ENCODE data around the gene NME7. TPM values are rescaled to one million over a fixed set of nuclear protein-coding genes. Genes with fewer than 3 reads are reported as not detected.

Gene NME7
- total RNA-seq, 1 donor from 2014 or later: 18.6 TPM

- H3K27me3 Mint-ChIP-seq (ENCODE audit: unreplicated experiment): no peaks in the 10 kb centered on the region
- TF ChIP-seq CTCF (IDR thresholded peaks at IDR 0.05; ENCODE audit: partially characterized antibody, unreplicated experiment): no peak
- no peak overlapping the region for H3K4me3 Mint-ChIP-seq (ENCODE audit: unreplicated experiment)
- H3K4me1 Mint-ChIP-seq (ENCODE audit: low read depth, unreplicated experiment): peaks cover 14% of the 10 kb centered on the region
- H3K27ac Mint-ChIP-seq (ENCODE audit: unreplicated experiment): no peak overlapping the region
- H3K36me3 Mint-ChIP-seq (ENCODE audit: unreplicated experiment): no peaks in the 10 kb centered on the region
- H3K9me3 Mint-ChIP-seq (ENCODE audit: unreplicated experiment): no peaks in the 10 kb centered on the region
- no peak for DNase-seq
Observed at GRCh38 chr1:169214598-169214997, 153.0 kb downstream of the NME7 start.

GRCh38 chr1:169212088-169212487 is 155.5 kb downstream of the NME7 start:
- Mint-ChIP-seq H3K4me1 (ENCODE audit: low read depth, unreplicated experiment) (peaks cover 14% of the 10 kb centered on the region), H3K4me3 (ENCODE audit: unreplicated experiment) (no peak overlapping the region), H3K36me3 (ENCODE audit: unreplicated experiment) (no peaks in the 10 kb centered on the region), H3K27me3 (ENCODE audit: unreplicated experiment) (no peaks in the 10 kb centered on the region), H3K9me3 (ENCODE audit: unreplicated experiment) (no peaks in the 10 kb centered on the region), H3K27ac (ENCODE audit: unreplicated experiment) (no peak overlapping the region)
- no peak for DNase-seq
- no peak for TF ChIP-seq CTCF (IDR thresholded peaks at IDR 0.05; ENCODE audit: partially characterized antibody, unreplicated experiment)

- no peak overlapping the region for H3K4me3 Mint-ChIP-seq (ENCODE audit: unreplicated experiment)
- H3K9me3 Mint-ChIP-seq (ENCODE audit: unreplicated experiment): no peaks in the 10 kb centered on the region
- no peak for TF ChIP-seq CTCF (IDR thresholded peaks at IDR 0.05; ENCODE audit: partially characterized antibody, unreplicated experiment)
- H3K36me3 Mint-ChIP-seq (ENCODE audit: unreplicated experiment): no peaks in the 10 kb centered on the region
- DNase-seq: no peak
- peaks cover 4% of the 10 kb centered on the region for H3K4me1 Mint-ChIP-seq (ENCODE audit: low read depth, unreplicated experiment)
- no peak overlapping the region for H3K27ac Mint-ChIP-seq (ENCODE audit: unreplicated experiment)
- no peaks in the 10 kb centered on the region for H3K27me3 Mint-ChIP-seq (ENCODE audit: unreplicated experiment)
Observed at GRCh38 chr1:169207797-169208520, 159.6 kb downstream of the NME7 start.

GRCh38 chr1:169204157-169204556 is 163.4 kb downstream of the NME7 start:
- H3K36me3 Mint-ChIP-seq (ENCODE audit: unreplicated experiment): no peaks in the 10 kb centered on the region
- H3K4me3 Mint-ChIP-seq (ENCODE audit: unreplicated experiment): no peak overlapping the region
- H3K4me1 Mint-ChIP-seq (ENCODE audit: low read depth, unreplicated experiment): peaks cover 5% of the 10 kb centered on the region
- no peak overlapping the region for H3K27ac Mint-ChIP-seq (ENCODE audit: unreplicated experiment)
- no peak for DNase-seq
- peaks cover 4% of the 10 kb centered on the region for H3K9me3 Mint-ChIP-seq (ENCODE audit: unreplicated experiment)
- TF ChIP-seq CTCF (IDR thresholded peaks at IDR 0.05; ENCODE audit: partially characterized antibody, unreplicated experiment): no peak
- H3K27me3 Mint-ChIP-seq (ENCODE audit: unreplicated experiment): no peaks in the 10 kb centered on the region

GRCh38 chr1:169202791-169203665 is 164.6 kb downstream of the NME7 start:
- TF ChIP-seq CTCF (IDR thresholded peaks at IDR 0.05; ENCODE audit: partially characterized antibody, unreplicated experiment): no peak
- H3K36me3 Mint-ChIP-seq (ENCODE audit: unreplicated experiment): no peaks in the 10 kb centered on the region
- H3K4me1 Mint-ChIP-seq (ENCODE audit: low read depth, unreplicated experiment): peaks cover 5% of the 10 kb centered on the region
- no peak overlapping the region for H3K4me3 Mint-ChIP-seq (ENCODE audit: unreplicated experiment)
- DNase-seq: no peak
- H3K9me3 Mint-ChIP-seq (ENCODE audit: unreplicated experiment): peaks cover 4% of the 10 kb centered on the region
- H3K27me3 Mint-ChIP-seq (ENCODE audit: unreplicated experiment): no peaks in the 10 kb centered on the region
- H3K27ac Mint-ChIP-seq (ENCODE audit: unreplicated experiment): no peak overlapping the region

Measured in glutamatergic neuron (in vitro differentiated cells).